RPMI8226 (cell line): ENCODE results near the gene SEZ6L.
A peak's percentile ranks its signal among the peaks of the same experiment; 100 is the strongest.

Source experiments
- DNase-seq: peaks from one replicate; pipeline ENCODE4 v3.0.0-alpha.2; 2015

SEZ6L gene

GRCh38 chr22:26304730-26305129 is 135.5 kb downstream of the SEZ6L start:
- DNase-seq = no peak

- DNase-seq = no peak
These were observed 139.2 kb downstream of the SEZ6L start for GRCh38 chr22:26308467-26308866.

DNA sequence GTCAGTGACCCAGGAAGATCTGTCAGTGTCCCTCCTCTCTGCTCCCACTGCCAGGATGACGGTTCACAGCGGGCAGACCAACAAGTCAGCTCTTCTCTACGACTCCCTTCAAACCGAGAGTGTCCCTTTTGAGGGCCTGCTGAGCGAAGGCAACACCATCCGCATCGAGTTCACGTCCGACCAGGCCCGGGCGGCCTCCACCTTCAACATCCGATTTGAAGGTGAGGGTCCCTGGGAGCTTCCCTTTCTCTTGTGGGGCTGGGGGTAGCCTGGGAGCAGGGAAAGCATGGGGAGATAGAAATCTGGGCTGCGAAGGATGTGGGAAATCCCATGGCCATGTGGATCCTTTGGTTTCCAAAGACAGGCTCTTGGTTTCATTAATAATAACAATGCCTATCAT is 141.4 kb downstream of the SEZ6L start:
- DNase-seq = no peak

DNA sequence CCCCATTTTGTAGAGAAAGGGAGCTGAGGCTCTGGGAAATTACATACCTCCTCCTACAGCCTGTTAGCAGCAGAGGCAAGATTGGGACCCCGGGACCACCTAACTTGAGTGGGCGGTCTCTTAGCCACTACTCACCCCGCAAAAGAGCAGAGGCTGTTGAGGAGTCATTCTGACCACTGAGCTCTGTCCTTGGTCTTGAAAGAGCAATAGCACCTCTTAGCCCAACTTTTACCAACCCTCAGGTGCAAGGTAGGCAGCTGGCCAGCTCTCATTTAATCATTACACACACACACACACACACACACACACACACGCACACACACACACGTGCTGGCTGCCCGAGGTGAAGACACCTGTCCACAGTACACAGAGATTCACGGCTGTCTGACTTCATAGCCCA is 144.0 kb downstream of the SEZ6L start:
- DNase-seq = no peak

- DNase-seq = no peak
These were observed 144.9 kb downstream of the SEZ6L start for GRCh38 chr22:26314171-26314570.

- no peak for DNase-seq
These were observed 145.4 kb downstream of the SEZ6L start for GRCh38 chr22:26314656-26315055.

- no peak for DNase-seq
These were observed 147.5 kb downstream of the SEZ6L start for GRCh38 chr22:26316732-26317285.

DNA sequence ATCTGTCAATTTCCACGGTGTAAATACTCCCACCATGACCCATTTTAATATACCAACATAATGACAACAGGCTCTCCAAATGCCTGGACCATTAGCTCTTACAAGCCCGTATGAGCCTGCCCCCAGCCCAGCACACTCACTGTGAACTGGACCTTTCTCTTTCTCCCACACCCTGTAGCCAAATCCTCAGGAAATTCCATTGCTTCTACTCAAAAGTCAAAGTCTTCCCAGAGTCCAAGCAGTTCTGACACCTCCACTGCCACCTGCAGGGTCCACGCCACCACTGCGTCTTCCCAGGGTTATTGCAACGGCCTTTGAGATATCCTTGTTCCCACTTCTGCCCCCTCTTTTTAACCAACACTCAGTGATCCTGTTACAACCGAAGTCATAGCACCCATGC is 149.7 kb downstream of the SEZ6L start:
- no peak for DNase-seq

GRCh38 chr22:26320447-26320846 is 151.2 kb downstream of the SEZ6L start:
- no peak for DNase-seq

DNA sequence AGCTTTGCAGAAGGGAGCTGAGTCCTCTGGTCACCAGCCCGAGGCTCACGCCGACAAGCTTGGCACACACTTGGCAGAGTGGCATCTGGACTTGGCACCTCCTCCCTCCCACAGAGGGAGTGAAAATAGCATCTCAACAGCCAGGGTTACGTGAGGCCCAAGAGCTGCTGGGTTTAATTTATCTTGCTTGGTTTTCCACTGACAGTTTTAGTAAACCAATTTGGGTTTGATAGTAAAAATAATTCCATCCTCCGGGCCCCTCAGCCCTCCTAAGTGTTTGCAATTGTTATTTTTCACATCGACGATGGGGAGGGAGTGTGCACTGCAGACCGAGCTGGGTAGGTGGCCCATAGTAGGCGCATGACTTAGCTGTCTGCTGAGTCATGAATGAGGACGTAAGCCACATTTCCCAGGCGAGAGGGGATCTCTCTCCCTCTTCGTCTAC is 152.2 kb downstream of the SEZ6L start:
- DNase-seq = no peak

GRCh38 chr22:26322179-26322905 is 153.1 kb downstream of the SEZ6L start:
- no peak for DNase-seq

GRCh38 chr22:26323013-26323412 is 153.8 kb downstream of the SEZ6L start:
- DNase-seq = no peak

- DNase-seq = no peak
These were observed 154.9 kb downstream of the SEZ6L start for GRCh38 chr22:26324150-26324549.

DNA sequence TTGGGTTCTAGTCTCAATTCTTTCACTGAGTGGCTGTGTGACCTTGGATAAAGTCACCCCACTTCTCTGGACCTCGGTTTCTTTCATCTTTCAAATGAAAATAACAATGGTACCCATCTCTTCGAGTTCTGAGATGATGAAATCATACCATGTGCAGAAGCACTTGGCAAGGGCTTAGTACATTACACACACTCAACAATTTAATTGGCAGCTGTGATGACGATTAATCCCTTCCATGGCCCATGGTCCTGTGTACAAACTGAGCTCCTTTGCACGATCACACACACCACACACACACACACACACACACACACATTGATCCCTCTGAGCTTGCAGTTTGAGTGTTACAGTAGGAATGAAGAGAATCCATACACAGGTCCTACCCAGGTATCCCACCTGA is 156.4 kb downstream of the SEZ6L start:
- no peak for DNase-seq

DNA sequence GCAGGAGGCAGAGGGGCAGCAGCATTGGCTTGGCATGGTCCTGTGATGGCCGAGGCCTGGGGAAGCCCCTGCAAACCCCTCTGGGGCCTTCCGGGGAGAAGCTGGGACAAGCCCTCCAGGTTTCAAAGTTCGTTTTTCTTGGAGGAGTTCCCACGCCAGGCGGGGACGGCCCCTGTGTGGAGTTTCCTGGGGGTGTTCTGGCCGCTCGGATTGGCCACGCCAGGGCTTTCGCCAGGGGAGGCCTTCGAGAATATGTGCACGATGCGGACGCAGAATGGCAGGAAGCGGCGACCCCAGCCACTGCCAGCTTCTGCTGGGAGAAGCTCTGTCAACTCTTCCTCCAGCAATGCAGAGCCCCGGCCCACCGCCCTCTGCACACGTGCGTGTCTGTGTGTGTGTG is 157.5 kb downstream of the SEZ6L start:
- no peak for DNase-seq

DNA sequence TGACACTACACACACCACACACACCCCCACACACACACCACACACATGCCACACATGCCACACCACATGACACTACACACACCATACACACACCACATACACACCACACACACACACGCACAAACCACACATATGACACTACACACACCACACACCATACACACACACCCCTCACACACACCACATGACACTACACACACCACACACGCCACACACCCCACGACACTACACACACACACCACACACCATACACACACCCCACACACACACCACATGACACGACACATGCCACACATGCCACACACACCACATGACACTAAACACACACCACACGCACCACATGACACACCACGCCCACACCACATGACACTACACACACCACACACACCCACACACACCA is 158.0 kb downstream of the SEZ6L start:
- DNase-seq = no peak

DNA sequence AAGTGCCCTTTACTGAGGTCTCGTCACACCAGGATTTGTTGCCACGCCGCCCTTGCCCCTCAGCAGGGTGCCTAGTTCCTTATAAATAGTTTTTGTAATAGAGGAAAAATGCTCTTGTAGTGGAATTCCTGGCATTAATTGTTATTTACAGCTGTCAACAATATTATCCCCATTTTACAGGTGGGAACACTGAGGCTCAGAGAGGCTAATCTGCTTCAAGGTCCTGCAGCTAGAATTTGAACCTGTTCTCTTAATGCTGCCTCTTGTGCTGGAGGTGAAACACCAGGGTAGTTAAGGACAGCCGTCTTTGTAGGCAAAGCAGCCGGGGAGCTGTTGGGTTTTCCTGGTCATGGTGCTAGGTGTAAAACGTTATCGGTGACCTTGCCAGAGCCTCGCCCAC is 159.0 kb downstream of the SEZ6L start:
- no peak for DNase-seq

DNA sequence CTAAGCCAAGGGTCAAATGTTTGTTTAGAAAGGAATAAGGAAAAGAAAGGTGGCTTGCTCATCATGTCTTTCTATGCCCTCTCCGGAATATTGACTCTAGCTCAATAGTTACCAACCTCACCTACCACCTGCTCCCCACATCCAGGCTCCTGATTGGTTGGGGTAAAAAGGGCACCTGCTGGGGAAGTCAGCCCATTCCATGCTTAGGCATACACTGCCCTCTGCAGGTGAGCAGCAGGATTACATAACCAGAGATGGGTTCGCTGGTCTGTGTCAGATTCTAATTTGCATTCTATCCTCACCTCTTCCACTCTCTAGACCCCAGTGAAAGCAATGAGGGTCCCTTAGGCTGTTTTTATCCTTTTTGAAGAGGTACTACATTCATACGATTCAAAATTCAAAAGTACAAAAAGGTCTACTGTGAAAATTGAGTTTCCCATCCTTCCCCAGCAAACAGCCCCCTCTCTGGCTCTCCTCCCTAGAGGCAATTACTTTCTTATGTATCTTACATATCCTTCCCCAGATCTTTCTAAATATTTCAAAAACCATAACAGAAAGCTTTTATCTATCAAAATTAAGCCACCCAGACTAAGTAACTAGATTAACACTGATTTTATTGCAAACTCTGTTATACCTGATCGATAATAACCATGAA is 161.8 kb downstream of the SEZ6L start:
- peak; percentile 72 for DNase-seq

- DNase-seq = no peak
These were observed 164.0 kb downstream of the SEZ6L start for GRCh38 chr22:26333088-26333800.

- no peak for DNase-seq
These were observed 165.0 kb downstream of the SEZ6L start for GRCh38 chr22:26334232-26334631.

- no peak for DNase-seq
These were observed 167.5 kb downstream of the SEZ6L start for GRCh38 chr22:26336773-26337172.

DNA sequence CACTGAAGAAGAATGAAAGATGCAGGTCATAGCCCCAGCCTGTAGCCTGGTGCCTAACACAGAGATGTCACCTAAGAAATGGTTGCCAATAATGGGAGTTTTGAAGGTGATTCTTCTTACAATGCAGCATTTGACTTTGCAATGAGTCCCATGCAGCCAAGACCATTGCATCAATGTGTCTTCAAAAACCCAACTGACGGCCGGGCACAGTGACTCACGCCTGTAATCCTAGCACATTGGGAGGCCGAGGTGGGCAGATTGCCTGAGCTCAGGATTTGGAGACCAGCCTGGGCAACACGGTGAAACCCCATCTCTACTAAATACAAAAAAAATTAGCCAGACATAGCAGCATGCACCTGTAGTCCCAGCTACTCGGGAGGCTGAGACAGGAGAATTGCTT is 170.5 kb downstream of the SEZ6L start:
- no peak for DNase-seq

DNA sequence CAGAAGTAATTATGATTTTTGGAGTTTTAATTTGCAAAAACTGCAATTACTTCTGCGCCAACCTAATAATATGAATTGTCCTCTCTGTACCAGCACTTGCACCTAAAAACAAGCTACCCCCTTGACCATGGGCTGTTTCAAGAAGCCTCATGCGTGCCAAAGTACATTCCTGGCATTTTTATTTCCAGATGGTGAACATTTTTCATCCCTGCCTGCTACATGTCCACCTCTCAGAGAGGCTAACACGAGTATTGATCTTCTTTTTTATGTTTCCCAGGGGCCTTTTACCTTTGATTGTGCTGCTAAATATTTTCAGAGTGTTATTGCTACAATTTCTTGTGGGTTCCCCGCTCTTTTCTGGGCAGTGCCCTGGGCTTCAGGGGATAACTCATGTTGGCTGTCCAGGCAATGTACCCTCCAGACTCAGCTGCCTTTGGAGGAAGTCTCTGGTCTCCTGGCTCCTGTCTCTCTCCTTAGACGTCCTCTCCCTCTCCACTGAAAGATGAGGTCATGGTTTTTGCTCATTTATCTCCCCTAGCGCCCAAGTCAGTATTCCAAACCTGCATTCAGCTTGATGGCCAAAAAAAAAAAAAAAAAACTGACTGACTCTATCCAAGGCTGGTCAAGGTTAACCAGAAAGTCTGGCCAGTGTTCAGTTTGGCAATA is 173.6 kb downstream of the SEZ6L start:
- no peak for DNase-seq
